DMS53 (cell line): ENCODE results near the gene RBM33.
"Not testable (repeated sequence)": the region's sequence is repeated elsewhere in the genome, so short reads cannot be mapped to it uniquely, and the experiment has no call there.

Source experiments
- DNase-seq: peaks from one replicate; lab custom pipeline; 2025; lab: John Stamatoyannopoulos, UW

Gene RBM33

GRCh38 chr7:155809332-155809946, 165.0 kb downstream of the RBM33 start:
- DNase-seq = no peak

GRCh38 chr7:155809947-155810769, 165.7 kb downstream of the RBM33 start:
- no peak for DNase-seq

- DNase-seq = no peak
Measured at GRCh38 chr7:155810770-155811559, 166.5 kb downstream of the RBM33 start.

GRCh38 chr7:155811560-155811894, 167.1 kb downstream of the RBM33 start:
- DNase-seq = no peak

- DNase-seq = peak; percentile 39
Measured at GRCh38 chr7:155811895-155812761, 167.7 kb downstream of the RBM33 start, which contains the start of gene SHH. SHH (minus strand) TSS chr7:155812463; CDS start chr7:155812122, 341 bp downstream.

- no peak for DNase-seq
Measured at GRCh38 chr7:155813125-155813524, 168.7 kb downstream of the RBM33 start.

- no peak for DNase-seq
Measured at GRCh38 chr7:155813546-155814315, 169.3 kb downstream of the RBM33 start.

GRCh38 chr7:155814316-155815276, 170.1 kb downstream of the RBM33 start:
- no peak for DNase-seq

GRCh38 chr7:155815332-155816191, 171.1 kb downstream of the RBM33 start:
- DNase-seq = peak; percentile 78

GRCh38 chr7:155816192-155816508, 171.7 kb downstream of the RBM33 start:
- no peak for DNase-seq

- DNase-seq = no peak
Measured at GRCh38 chr7:155816996-155817395, 172.5 kb downstream of the RBM33 start.

GRCh38 chr7:155817515-155817914, 173.1 kb downstream of the RBM33 start:
- not testable (repeated sequence) for DNase-seq

GRCh38 chr7:155818154-155818819, 173.8 kb downstream of the RBM33 start:
- DNase-seq = no peak

- DNase-seq = no peak
Measured at GRCh38 chr7:155818820-155819168, 174.3 kb downstream of the RBM33 start.

- DNase-seq = no peak
Measured at GRCh38 chr7:155819186-155819585, 174.7 kb downstream of the RBM33 start.

- DNase-seq = no peak
Measured at GRCh38 chr7:155820246-155820645, 175.8 kb downstream of the RBM33 start.

GRCh38 chr7:155820788-155821187, 176.3 kb downstream of the RBM33 start:
- DNase-seq = no peak

- no peak for DNase-seq
Measured at GRCh38 chr7:155821851-155822250, 177.4 kb downstream of the RBM33 start.
